Middle frontal gyrus (tissue), 1 donor: ENCODE data around the gene IL3RA.
"Not testable (repeated sequence)": the region's sequence is repeated elsewhere in the genome, so short reads cannot be mapped to it uniquely, and the experiment has no call there.

ENCODE experiments used
- DNase-seq: peaks from one replicate; pipeline ENCODE4 v3.0.0-alpha.2; 2015; ENCODE audit warnings: low spot score; ENCODE audit errors: extremely low spot score

The IL3RA gene

GRCh38 chrX:1398431-1399340 is 62.1 kb downstream of the IL3RA start:
- no peak for DNase-seq

- no peak for DNase-seq
These were observed 63.5 kb downstream of the IL3RA start for GRCh38 chrX:1400049-1400448.

GRCh38 chrX:1400742-1401471 is 64.3 kb downstream of the IL3RA start:
- DNase-seq = no peak

GRCh38 chrX:1401611-1402430 is 65.2 kb downstream of the IL3RA start:
- no peak for DNase-seq

GRCh38 chrX:1403228-1403627 is 66.6 kb downstream of the IL3RA start:
- DNase-seq = no peak

GRCh38 chrX:1403867-1404266 is 67.3 kb downstream of the IL3RA start:
- not testable (repeated sequence) for DNase-seq

GRCh38 chrX:1405769-1406168 is 69.2 kb downstream of the IL3RA start:
- DNase-seq = not testable (repeated sequence)

- DNase-seq = no peak
These were observed 70.5 kb downstream of the IL3RA start for GRCh38 chrX:1407035-1407434.

- no peak for DNase-seq
These were observed 74.7 kb downstream of the IL3RA start for GRCh38 chrX:1411326-1411725.

GRCh38 chrX:1412551-1413161 is 76.1 kb downstream of the IL3RA start:
- DNase-seq = no peak

- DNase-seq = no peak
These were observed 79.8 kb downstream of the IL3RA start for GRCh38 chrX:1416327-1416784.

- DNase-seq = no peak
These were observed 80.6 kb downstream of the IL3RA start for GRCh38 chrX:1416965-1417760.

GRCh38 chrX:1417921-1418771 is 81.6 kb downstream of the IL3RA start:
- no peak for DNase-seq

GRCh38 chrX:1418901-1419544 is 82.4 kb downstream of the IL3RA start:
- DNase-seq = no peak

GRCh38 chrX:1419545-1420355 is 83.2 kb downstream of the IL3RA start:
- DNase-seq = no peak

- DNase-seq = no peak
These were observed 83.8 kb downstream of the IL3RA start for GRCh38 chrX:1420371-1420770.

- DNase-seq = no peak
These were observed 85.0 kb downstream of the IL3RA start for GRCh38 chrX:1421433-1422134.

- DNase-seq = no peak
These were observed 85.5 kb downstream of the IL3RA start for GRCh38 chrX:1422135-1422465.
